Bronchial epithelial cell (primary cell): Measurements from ENCODE around the gene THAP12. TPM values are rescaled to one million over a fixed set of nuclear protein-coding genes. Genes with fewer than 3 reads are reported as not detected.
"Not testable (repeated sequence)": the region's sequence is repeated elsewhere in the genome, so short reads cannot be mapped to it uniquely, and the experiment has no call there.

ENCODE experiments used
- DNase-seq: peaks from one replicate; pipeline ENCODE4 v3.0.0-alpha.2; 2010; ENCODE audit warnings: low read depth
- FAIRE-seq: peaks from 2 replicates; lab custom pipeline; 2011; peaks lifted over from hg19 to GRCh38; lab: Jason Lieb, UNC
- H3K27me3 ChIP-seq: 2 replicates; pipeline ENCODE4 v1.5.1; 2011; ENCODE audit warnings: low read length; ENCODE audit not compliant: control insufficient read depth, insufficient read depth
- H3K36me3 ChIP-seq: 2 replicates; pipeline ENCODE4 v1.5.1; 2011; ENCODE audit warnings: low read length; ENCODE audit not compliant: control insufficient read depth, insufficient read depth
- H3K4me3 ChIP-seq: 2 replicates; pipeline ENCODE4 v1.5.1; 2011; ENCODE audit warnings: mild to moderate bottlenecking, low read depth, low read length, control low read depth
- total RNA-seq: library from RNA; depleted of rRNA; stranded (reverse); fragments of >200 nt; gene quantifications from 2 replicates; pipeline ENCODE4 v1.2.1, GENCODE V29; 2014
- TF ChIP-seq, protein P1 (sequence below): IDR thresholded peaks from 2 replicates; pipeline ENCODE4 v1.5.1; 2011; ENCODE audit warnings: mild to moderate bottlenecking, moderate library complexity, low read length, control low read depth, inconsistent platforms; ENCODE audit not compliant: insufficient read depth, severe bottlenecking

The THAP12 gene
- total RNA-seq, 1 donor from 2014 or later, result 42.9 TPM

DNA sequence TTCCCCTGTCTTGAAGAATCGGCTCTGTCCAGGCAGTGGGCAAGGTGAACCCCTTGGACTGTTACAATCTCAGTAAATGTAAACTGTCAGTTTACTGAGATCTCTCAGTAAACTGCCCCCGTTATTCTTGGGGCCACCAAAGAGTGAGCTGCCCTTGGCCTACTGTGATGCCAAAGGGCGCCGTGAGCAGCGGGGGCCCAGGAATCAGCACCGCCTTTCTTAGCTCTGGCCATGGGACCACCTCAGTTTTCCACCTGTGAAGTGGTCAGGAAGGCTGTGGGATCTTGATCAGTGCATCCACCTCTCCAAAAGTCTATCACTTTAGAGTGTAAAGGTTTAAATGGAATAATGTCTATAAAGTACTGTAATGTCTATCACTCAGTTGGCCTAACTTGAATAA is 57.1 kb downstream of the THAP12 start:
- Histone ChIP-seq H3K27me3 (peaks cover 9% of the 10 kb centered on the region), H3K36me3 (no peaks in the 10 kb centered on the region), H3K4me3 (no peak overlapping the region)
- no peak for FAIRE-seq
- TF ChIP-seq, protein P1, sequence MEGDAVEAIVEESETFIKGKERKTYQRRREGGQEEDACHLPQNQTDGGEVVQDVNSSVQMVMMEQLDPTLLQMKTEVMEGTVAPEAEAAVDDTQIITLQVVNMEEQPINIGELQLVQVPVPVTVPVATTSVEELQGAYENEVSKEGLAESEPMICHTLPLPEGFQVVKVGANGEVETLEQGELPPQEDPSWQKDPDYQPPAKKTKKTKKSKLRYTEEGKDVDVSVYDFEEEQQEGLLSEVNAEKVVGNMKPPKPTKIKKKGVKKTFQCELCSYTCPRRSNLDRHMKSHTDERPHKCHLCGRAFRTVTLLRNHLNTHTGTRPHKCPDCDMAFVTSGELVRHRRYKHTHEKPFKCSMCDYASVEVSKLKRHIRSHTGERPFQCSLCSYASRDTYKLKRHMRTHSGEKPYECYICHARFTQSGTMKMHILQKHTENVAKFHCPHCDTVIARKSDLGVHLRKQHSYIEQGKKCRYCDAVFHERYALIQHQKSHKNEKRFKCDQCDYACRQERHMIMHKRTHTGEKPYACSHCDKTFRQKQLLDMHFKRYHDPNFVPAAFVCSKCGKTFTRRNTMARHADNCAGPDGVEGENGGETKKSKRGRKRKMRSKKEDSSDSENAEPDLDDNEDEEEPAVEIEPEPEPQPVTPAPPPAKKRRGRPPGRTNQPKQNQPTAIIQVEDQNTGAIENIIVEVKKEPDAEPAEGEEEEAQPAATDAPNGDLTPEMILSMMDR, result no peak
- DNase-seq, result no peak

DNA sequence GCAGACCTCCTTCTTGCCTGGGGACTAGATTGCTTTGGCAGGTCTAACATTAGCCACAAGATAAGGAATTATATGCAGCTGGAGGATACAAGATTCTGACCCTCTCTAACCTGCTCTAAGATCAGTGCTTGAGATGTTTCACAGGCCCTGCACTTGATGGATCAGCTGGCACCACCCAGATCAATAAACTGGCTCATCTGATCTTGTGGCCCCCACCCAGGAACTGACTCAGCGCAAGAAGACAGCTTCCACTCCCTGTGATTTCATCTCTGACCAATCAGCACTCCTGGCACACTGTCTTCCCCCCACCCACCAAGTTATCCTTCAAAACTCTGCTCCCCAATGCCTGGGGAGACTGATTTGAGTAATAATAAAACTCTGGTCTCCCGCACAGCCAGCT is 57.6 kb downstream of the THAP12 start:
- not testable (repeated sequence) for H3K36me3 ChIP-seq, DNase-seq, FAIRE-seq, H3K4me3 ChIP-seq, H3K27me3 ChIP-seq

DNA sequence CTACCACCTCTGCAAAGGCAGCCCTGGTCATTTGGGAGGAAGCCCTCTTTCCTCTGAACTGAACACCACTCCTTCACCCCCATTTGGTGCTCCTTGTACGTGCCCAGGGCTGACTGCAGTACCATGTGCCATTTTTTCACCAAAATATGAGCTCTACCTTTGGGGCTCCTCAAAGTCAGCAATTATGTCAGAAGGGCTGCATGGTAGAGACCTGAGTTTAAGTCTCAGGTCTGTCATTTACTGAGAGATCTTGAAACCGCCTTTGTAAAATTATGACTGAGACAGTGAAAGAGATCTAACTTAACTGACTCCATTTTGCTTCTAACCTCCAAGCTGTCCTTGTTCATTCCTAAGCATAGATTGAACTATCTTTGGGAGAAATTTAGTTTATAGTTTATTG is 58.0 kb downstream of the THAP12 start:
- DNase-seq (no peak), FAIRE-seq (no peak)
- Histone ChIP-seq H3K4me3 (no peak overlapping the region), H3K27me3 (peaks cover 9% of the 10 kb centered on the region), H3K36me3 (no peaks in the 10 kb centered on the region)
- TF ChIP-seq, protein P1, result no peak

DNA sequence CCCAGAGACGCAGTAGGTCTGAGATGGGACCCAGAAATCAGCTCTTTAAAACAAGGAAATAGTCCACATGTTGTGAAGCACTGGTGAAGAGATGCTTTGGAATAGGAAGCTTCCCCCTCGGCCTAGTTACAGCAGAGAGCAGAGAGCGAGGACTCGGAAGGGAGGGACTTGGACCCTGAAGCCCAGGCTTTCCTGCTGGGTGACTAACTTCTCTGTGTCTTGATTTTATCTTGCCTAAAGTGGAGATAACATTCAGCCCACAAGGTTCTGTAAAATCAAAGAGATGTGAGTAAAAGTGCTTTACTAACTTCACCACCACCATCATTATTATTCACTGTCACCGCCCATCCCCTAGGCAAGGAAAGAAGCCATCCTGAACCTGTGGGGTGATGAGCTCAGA is 58.4 kb downstream of the THAP12 start:
- no peak overlapping the region for H3K4me3 ChIP-seq
- TF ChIP-seq, protein P1, result no peak
- FAIRE-seq (no peak), DNase-seq (no peak)
- peaks cover 9% of the 10 kb centered on the region for H3K27me3 ChIP-seq
- no peaks in the 10 kb centered on the region for H3K36me3 ChIP-seq

DNA sequence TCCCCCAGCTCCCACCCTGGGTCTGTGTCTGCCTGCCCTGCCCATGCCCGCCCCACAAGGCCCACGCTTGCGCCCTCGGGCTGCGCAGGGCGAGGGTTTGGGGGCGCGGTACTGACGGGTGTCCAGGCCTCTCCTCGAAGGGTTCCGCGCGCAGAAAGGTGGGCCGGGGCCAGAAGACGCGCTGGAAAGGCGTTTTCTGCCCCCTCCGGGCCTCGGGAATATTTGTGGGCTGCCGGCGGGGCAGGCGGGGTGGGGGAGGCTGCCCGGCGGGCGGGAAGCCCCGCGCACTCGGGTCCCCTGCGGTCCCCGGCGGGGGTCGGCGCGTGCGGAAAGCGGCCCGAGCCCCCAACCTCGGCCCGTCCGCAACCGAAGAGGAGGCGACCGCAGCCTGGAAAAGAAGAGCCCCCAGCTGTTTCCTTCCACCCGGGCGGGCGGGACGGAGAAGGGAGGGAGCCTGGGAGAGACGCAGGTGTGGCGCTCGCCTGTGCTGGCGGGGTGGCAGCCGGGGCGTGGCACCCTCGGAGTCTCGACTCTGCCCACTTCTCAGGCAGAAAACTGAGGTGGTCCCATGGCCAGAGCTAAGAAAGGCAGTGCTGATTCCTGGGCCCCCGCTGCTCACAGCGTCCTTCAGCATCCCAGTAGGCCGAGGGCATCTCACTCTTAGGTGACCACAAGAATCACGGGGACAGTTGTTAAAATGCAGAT is 59.0 kb downstream of the THAP12 start:
- peaks cover 9% of the 10 kb centered on the region for H3K27me3 ChIP-seq
- no peak overlapping the region for H3K4me3 ChIP-seq
- FAIRE-seq (no peak), DNase-seq (no peak)
- no peaks in the 10 kb centered on the region for H3K36me3 ChIP-seq
- TF ChIP-seq, protein P1, result no peak

DNA sequence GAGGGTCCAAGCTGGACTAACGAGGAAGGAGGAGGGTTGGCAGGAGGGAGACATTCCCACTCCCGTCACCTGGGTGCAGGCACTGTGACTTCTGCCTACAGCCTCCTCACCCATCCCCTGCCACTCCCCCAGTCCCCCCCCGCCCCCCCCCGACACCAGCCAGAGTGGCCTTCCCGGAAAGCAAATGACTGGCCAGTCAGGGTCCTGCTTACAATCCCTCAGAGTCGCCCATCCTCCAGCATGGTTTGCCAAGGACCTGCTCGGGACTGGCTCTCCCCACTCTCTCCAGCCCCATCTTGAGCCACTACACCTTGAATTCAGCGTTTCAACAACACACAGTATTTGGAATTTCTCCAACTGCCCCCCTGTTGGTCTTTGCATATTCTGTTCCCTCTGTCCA is 59.6 kb downstream of the THAP12 start:
- H3K36me3 ChIP-seq, result no peaks in the 10 kb centered on the region
- no peak overlapping the region for H3K4me3 ChIP-seq
- TF ChIP-seq, protein P1, result no peak
- H3K27me3 ChIP-seq, result peaks cover 9% of the 10 kb centered on the region
- FAIRE-seq (no peak), DNase-seq (no peak)
